ENCODE data around the gene DNAJC5G. TPM values are rescaled to one million over a fixed set of nuclear protein-coding genes. Genes with fewer than 3 reads are reported as not detected.

The DNAJC5G gene, protein sequence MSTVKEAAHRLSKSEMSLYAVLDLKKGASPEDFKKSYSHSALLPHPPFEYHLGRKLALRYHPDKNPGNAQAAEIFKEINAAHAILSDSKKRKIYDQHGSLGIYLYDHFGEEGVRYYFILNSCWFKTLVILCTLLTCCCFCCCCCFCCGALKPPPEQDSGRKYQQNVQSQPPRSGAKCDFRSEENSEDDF
- total RNA-seq: not detected

DNA sequence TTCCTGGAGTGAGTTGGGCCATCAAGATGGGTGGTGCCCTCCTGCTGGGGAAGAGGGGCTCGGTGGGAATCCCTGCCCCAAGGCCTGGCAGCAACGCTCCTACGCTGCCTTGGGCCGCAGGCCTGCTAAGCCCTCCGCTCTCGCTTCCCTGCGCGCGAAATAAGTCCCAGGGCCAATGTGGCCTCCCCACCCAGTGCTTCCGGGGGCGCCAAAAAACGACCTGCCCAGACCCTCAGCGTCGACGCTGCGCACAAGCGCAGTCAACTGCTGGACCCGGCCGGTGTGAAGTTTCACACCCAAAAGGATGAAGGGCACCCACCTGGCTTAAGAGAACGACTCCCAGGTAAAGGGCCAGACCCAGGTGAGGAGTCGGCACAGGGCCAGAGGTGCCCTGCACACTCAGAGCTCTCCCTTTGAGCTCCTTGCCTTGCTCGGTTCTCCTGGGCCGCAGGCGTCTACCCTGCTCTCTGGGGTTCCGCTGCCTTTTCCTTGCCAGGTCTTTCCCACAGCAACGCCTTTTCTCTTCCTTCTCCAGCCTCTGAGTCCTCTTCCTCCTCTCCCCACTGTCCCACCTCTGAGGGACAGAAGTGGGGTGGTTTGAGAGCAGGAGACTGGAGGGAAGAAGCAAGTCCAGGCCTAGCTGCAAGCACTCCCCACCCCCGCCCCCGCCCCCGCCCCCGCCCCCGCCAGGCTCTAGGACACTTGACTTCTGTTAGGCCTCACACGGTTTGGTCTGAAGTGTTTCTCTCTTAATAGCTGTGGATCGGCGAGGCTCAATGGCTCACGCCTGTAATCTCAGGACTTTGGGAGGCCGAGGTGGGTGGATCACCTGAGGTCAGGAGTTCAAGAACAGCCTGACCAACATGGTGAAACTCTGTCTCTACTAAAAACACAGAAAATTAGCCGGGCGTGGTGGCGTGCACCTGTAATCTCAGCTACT lies at the start of gene DNAJC5G:
Gene DNAJC5G (plus strand): TSS at position 223 of the 940 bp plus-strand sequence. CDS start 1,296 bp downstream, outside the sequence.
- no peak for ATAC-seq

DNA sequence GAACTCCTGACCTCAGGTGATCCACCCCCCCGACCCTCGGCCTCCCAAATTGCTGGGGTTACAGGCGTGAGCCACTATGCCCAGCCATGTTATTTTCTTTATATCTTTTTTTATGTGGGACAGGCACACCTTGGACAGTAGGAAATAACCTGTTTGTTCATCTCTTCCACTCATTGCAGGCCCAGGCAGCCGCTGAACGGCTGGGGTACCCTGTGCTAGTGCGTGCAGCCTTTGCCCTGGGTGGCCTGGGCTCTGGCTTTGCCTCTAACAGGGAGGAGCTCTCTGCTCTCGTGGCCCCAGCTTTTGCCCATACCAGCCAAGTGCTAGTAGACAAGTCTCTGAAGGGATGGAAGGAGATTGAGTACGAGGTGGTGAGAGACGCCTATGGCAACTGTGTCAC lies 49.7 kb upstream of the DNAJC5G start:
- DNase-seq (ENCODE audit: low spot score) (no peak), ATAC-seq (no peak)

More for the DNA sequence above, at the start of gene DNAJC5G:
- DNase-seq (ENCODE audit: low spot score): no peak

DNA sequence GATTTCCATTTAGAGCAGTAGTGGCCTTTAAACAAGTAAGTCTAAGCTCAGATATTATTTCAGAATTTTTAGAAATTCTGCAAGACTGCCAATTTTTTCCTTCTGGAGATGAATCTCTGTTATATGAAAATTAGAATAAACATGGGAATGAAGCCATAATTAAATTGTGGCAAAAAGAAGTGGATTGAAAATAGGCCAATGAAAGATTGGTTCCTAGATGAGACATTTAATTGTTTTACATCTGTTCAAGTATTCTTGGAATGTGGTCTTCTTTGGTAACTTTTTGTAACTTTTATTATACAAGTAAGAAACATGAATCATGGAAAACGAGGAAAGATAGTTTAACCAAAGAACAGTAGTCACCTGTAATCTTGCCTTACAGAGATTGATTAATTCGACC lies 47.7 kb upstream of the DNAJC5G start:
- DNase-seq (ENCODE audit: low spot score): no peak
- ATAC-seq: no peak

DNA sequence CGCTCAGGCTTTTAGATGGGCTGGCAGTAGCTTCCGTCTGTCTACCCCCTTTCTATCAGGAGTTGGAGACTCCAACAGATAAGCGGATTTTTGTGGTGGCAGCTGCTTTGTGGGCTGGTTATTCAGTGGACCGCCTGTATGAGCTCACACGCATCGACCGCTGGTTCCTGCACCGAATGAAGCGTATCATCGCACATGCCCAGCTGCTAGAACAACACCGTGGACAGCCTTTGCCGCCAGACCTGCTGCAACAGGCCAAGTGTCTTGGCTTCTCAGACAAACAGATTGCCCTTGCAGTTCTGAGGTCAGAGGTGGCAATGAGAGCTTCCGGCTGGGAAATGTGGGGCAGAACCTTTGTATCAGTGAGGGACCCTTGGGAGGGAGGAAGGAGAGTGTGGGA lies 43.3 kb upstream of the DNAJC5G start:
- DNase-seq (ENCODE audit: low spot score): no peak
- ATAC-seq: no peak

DNA sequence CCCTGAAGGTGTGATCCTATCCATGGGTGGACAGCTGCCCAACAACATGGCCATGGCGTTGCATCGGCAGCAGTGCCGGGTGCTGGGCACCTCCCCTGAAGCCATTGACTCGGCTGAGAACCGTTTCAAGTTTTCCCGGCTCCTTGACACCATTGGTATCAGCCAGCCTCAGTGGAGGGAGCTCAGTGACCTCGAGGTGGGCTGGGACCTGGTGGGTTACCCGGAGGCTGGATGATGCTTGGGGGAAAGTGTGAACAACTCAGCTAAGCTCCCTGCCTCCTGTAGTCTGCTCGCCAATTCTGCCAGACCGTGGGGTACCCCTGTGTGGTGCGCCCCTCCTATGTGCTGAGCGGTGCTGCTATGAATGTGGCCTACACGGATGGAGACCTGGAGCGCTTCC lies 41.9 kb upstream of the DNAJC5G start:
- ATAC-seq (no peak), DNase-seq (ENCODE audit: low spot score) (no peak)

DNA sequence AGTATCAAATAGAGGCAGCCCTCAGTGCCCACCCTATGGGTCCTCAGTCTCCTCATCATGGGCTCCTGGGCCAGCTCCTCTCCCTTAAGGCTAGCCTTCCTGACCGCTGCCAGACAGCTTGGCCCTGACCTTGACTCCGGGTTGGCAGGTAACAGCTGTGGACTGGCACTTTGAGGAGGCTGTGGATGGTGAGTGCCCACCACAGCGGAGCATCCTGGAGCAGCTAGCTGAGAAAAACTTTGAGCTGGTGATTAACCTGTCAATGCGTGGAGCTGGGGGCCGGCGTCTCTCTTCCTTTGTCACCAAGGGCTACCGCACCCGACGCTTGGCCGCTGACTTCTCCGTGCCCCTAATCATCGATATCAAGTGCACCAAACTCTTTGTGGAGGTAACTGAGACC lies 39.1 kb upstream of the DNAJC5G start:
- DNase-seq (ENCODE audit: low spot score) (no peak), ATAC-seq (no peak)

DNA sequence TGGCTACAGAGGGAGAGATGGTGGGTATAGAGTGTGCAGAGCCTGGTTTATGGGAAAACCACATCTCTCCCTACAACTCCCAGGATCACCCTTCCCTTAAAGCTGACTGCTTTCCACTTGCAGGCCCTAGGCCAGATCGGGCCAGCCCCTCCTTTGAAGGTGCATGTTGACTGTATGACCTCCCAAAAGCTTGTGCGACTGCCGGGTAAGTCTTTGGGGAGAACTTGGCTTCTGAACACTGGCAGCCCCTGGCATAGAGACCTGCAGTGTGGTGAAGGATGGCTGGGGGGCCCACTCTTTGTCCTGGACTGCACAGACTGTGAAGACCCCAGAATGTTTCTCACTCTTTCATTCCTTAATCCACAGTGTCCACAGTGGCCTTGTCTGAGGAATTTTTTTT lies 38.6 kb upstream of the DNAJC5G start:
- ATAC-seq: no peak
- DNase-seq (ENCODE audit: low spot score): no peak

DNA sequence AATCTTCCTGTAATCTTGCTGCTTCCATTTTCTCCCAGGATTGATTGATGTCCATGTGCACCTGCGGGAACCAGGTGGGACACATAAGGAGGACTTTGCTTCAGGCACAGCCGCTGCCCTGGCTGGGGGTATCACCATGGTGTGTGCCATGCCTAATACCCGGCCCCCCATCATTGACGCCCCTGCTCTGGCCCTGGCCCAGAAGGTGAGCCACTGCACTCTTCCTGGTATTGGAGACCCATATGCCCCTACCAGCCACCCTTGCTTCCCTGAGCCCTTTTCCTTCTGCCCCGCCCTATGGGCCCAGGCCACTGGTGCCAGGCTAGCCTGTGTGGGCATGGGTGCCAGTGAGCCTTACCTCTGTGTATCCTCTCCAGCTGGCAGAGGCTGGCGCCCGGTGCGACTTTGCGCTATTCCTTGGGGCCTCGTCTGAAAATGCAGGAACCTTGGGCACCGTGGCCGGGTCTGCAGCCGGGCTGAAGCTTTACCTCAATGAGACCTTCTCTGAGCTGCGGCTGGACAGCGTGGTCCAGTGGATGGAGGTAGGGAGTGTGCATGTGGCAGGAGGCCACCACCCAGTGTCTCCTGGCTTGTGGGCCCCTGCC lies 37.8 kb upstream of the DNAJC5G start:
- ATAC-seq (no peak), DNase-seq (ENCODE audit: low spot score) (no peak)

DNA sequence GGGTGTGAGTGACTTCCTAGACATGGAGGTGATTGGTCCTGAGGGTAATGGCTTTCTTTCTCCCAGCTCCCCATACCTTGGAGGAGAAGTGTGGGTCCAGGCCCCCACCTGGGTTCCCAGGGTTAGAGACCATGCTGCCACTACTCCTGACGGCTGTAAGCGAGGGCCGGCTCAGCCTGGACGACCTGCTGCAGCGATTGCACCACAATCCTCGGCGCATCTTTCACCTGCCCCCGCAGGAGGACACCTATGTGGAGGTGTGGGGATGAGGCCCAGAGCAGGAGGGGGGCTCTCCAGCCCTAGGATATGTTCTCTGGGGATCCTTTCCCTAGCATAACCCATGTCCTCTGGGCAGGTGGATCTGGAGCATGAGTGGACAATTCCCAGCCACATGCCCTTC lies 36.3 kb upstream of the DNAJC5G start:
- DNase-seq (ENCODE audit: low spot score) (no peak), ATAC-seq (no peak)

DNA sequence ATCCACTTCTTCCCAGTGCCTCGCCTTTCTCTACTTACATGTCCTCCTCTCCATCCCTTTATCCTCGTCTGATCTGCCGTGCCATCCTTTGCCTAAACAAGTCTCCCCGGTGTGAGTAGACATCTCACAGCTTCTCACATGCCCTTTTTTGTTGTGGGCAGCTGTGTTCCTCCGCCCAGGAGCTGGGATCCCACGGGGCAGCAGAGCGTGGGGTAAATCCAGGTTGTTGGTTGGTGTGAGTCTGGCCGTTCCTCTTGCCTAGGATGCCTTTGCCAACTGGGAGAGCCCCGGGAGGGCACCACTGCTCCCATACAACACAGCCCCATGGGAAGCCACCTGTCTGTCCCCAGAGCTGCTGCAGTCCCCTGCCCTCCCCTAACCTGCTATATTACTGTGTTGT lies 34.8 kb upstream of the DNAJC5G start:
- no peak for DNase-seq (ENCODE audit: low spot score)
- no peak for ATAC-seq

DNA sequence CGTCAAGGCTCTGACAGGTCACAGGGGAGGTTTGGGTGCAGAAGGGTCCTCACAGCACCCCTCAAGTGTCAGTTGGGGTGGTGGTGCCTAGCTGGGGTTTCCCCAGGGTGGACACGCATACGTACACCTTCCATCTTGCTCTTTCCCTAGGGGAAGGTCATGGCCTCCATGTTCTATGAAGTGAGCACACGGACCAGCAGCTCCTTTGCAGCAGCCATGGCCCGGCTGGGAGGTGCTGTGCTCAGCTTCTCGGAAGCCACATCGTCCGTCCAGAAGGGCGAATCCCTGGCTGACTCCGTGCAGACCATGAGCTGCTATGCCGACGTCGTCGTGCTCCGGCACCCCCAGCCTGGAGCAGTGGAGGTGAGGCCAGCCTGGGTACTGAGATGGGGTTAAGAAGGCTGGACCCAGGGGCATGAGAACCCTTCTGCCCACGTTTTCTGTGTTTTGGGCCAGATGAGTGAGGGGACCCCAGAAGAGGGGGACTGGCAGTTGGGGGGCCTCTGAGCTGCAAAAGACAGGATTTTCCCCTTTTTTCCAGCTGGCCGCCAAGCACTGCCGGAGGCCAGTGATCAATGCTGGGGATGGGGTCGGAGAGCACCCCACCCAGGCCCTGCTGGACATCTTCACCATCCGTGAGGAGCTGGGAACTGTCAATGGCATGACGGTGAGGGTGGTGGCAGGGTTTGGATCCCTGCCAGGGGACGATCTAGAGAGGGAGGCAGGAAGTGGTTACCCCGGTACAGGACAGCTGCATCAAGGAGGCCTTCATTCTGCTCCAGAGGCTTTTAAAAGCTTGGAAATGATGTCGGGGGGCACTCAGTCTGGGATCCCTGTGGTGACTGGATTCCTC lies 33.2 kb upstream of the DNAJC5G start:
- DNase-seq (ENCODE audit: low spot score) (no peak), ATAC-seq (no peak)

DNA sequence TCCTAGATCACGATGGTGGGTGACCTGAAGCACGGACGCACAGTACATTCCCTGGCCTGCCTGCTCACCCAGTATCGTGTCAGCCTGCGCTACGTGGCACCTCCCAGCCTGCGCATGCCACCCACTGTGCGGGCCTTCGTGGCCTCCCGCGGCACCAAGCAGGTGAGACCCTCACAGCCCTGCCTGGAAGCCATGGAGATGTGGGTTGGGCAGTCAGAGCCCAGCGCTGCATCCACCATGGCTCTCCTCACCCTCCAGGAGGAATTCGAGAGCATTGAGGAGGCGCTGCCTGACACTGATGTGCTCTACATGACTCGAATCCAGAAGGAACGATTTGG lies 32.6 kb upstream of the DNAJC5G start:
- DNase-seq (ENCODE audit: low spot score) (no peak), ATAC-seq (no peak)

DNA sequence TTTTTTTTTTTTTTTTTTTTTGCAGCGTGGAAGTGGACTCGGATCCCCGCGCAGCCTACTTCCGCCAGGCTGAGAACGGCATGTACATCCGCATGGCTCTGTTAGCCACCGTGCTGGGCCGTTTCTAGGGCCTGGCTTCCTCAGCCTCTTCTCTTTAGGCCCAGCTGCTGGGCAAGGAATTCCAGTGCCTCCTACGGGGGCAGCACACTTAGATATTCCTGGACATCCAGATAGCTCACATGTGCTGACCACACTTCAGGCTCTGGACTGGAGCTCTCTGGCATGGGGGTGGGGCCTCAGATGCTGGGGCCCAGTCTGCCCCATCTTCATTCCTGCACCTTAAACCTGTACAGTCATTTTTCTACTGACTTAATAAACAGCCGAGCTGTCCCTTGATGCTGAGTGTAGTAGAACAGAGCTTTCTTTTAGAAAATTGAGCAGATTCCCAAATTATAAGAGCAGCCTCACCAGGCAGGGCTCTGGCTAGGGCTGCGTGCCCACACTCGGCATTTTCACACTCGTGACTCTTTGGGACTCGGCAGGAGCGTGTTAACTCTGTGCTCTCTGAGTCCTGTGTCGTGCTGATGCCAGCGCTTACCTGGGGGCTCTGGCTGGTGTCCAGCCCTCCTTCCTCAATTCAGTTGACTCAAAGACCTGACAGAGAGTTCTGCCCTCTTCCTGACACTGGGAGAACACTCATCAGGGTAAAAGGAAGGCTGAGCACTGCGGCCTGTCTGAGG lies 31.7 kb upstream of the DNAJC5G start:
- DNase-seq (ENCODE audit: low spot score) (no peak), ATAC-seq (no peak)

DNA sequence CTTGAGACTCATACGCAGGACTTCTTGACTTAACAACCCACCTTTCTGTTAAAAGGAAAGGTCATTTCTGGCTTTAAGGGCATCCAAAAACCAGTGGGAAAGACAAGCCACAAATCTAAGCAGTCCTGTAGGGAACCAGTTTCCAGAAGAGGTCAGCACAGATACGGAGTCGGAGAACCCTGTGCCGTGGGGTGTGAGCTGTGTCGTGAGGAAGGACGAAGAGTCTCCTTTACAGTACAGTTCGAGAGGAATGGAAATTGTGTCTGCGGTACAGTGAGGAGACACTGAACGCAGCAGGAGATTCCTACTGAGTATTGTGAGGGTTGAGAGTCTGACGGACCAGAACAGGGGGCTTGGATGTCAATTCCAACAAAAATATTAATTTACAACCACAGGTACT lies 30.1 kb upstream of the DNAJC5G start:
- ATAC-seq (no peak), DNase-seq (ENCODE audit: low spot score) (no peak)

DNA sequence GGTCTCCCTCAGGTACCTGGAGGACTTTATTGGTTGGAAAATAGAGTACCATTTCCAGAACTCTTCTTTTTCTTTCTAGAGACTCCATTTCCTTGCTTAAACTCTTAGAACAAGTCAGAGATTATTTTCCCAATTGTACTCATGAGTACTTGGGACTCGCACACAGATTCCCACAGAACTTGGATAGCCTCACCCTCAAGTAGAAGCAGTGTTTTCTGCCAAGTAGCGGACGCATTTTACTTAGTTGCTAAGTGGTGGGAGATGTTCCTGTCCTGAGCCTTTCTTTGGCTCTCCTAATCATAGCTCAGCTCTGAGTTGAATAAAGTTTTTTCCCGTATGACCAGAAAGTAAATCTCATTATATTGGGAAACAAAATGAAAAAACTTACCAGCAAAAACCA lies 29.6 kb upstream of the DNAJC5G start:
- ATAC-seq (no peak), DNase-seq (ENCODE audit: low spot score) (no peak)

DNA sequence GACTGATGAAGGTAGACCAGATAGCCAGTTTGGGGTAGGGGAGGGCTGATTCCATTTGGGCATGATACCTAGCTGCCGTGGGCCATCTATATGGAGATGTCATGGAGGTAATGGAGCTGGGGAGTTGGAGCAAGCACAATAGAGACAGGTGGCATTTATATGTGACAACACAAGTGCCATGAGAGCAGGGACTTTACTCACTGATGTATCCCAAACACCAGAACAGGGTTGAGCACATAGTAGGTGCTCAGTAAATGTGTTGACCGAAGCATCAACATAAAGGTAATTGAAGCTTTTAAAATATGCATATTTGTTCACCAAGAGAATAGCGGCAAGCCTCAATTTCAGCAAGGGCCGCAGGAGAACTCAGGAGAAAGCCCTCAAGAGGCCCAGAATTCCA lies 27.3 kb upstream of the DNAJC5G start:
- no peak for DNase-seq (ENCODE audit: low spot score)
- ATAC-seq: no peak

DNA sequence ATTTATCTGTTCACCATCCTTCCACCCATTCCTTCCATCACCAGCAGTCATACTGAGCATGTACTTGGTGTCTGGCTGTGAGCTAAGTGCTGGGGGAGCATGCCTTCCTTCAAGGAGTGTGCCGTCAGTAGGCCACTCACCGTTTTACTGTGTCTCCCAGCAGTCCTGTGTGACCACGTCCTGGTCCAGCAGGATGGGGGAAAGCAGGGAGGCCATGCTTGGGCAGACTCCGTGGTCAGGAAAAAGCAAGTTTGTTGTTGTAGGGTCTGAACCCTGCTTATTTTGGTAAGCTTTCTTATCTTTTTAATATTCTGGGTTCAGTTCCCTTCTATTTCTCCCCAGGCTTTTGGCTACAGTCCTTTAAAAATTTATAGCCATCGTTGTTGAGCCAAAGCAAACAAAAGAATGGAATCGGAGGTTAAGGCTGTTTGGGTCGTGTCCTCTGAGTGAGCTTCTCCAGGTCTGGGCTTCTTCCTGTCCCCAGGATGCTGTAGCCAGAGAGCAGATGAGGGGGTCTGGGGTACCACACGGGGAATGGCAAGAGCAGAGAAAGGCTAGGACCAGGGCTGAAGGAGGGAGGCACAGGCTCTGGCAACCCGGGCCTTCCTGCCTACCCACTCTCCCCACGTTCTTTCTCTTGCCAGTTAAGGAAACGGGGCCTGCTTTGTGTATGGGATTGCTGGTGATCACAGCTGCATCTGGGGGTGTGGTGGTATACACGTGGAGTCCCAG lies 25.9 kb upstream of the DNAJC5G start:
- no peak for DNase-seq (ENCODE audit: low spot score)

DNA sequence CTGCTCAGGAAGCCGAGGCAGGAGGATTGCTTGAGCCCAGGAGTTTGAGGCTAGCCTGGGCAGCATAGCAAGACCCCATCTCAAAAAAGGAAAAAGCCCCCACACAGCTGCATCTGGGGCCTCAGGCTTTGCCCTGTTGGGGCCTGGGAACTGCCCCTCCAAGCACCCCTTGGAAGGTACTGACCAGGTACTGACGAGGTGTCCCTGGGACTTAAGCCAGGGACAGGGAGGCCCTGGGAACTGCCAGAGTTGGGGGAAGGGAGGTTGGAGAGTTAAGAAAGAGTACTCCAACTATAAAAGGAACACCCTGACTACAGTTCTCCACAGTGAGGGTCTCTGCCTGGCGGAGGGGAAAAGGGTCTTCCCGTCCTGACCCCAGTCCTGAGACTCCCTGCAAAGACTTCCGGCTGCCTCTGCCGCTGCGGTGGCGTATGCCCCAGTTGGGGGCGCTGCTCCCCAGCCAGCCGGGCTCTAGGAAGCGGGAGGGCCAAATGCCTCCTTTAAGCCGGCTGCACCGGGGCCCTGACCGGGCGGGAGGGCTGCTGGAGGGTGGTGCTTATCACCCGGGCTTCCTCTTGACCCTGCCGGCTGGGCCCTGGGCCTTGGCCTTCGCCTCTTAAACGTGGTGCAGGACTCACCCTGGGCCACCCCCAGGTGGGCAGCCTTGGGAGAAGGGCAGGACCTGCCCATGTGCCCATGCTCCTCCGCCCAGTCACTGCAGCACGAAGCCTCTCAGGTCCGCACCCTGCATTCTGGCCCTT lies 25.2 kb upstream of the DNAJC5G start:
- DNase-seq (ENCODE audit: low spot score): peak; percentile 53
- ATAC-seq: peak; percentile 90

More for the DNA sequence above, 25.9 kb upstream of the DNAJC5G start:
- no peak for ATAC-seq
